GM13976 (cell line): ENCODE measurements around the gene CYP2A13.
"Not testable (repeated sequence)": the region's sequence is repeated elsewhere in the genome, so short reads cannot be mapped to it uniquely, and the experiment has no call there.

ENCODE experiments used
- DNase-seq: peaks from one replicate; pipeline ENCODE4 v3.0.0; 2012; ENCODE audit warnings: low spot score
- in situ Hi-C: fragments of 300-500 bp; cut with MboI; formaldehyde crosslinking; loops from one replicate; pipeline ENCODE4 v1.12.0; 2022; ENCODE audit warnings: low sequenced_read_pairs, mixed read lengths, inconsistent platforms; ENCODE audit not compliant: unreplicated experiment
- TF ChIP-seq, protein P1 (sequence below): IDR thresholded peaks from 2 replicates; pipeline ENCODE4 v1.5.1; 2012; ENCODE audit warnings: borderline replicate concordance, mild to moderate bottlenecking; ENCODE audit not compliant: insufficient read depth; ENCODE audit errors: extremely low read depth, missing control alignments, control extremely low read depth

CYP2A13 gene

DNA sequence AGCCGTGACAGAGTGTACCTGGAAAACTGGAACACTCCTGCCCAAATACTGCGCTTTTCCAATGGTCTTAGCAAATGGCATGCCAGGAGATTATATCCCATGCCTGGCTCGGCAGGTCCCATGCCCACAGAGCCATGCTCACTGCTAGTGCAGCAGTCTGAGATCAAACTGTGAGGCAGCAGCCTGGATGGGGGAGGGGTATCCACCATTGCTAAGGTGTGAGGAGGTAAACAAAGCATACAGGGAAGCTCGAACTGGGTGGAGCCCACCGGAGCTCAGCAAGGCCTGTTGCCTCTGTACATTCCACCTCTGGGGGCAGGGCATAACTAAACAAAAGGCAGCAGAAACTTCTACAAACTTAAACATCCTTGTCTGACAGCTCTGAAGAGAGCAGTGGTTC is 10.5 kb downstream of the CYP2A13 start:
- in situ Hi-C loops, result no loop called here
- no peak for DNase-seq
- TF ChIP-seq, protein P1, sequence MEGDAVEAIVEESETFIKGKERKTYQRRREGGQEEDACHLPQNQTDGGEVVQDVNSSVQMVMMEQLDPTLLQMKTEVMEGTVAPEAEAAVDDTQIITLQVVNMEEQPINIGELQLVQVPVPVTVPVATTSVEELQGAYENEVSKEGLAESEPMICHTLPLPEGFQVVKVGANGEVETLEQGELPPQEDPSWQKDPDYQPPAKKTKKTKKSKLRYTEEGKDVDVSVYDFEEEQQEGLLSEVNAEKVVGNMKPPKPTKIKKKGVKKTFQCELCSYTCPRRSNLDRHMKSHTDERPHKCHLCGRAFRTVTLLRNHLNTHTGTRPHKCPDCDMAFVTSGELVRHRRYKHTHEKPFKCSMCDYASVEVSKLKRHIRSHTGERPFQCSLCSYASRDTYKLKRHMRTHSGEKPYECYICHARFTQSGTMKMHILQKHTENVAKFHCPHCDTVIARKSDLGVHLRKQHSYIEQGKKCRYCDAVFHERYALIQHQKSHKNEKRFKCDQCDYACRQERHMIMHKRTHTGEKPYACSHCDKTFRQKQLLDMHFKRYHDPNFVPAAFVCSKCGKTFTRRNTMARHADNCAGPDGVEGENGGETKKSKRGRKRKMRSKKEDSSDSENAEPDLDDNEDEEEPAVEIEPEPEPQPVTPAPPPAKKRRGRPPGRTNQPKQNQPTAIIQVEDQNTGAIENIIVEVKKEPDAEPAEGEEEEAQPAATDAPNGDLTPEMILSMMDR, result no peak

DNA sequence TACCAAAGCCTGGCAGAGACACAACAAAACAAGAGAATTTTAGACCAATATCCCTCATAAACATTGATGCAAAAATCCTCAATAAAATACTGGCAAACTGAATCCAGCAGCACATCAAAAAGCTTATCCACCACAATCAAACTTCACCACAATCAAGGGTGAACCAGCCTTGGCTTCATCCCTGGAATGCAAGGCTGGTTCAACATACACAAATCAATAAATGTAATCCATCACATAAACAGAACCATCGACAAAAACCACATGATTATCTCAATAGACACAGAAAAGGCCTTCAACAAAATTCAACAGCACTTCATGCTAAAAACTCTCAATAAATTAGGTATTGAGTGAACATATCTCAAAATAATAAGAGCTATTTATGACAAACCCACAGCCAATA is 14.0 kb downstream of the CYP2A13 start:
- DNase-seq, in situ Hi-C loops: not testable (repeated sequence)

DNA sequence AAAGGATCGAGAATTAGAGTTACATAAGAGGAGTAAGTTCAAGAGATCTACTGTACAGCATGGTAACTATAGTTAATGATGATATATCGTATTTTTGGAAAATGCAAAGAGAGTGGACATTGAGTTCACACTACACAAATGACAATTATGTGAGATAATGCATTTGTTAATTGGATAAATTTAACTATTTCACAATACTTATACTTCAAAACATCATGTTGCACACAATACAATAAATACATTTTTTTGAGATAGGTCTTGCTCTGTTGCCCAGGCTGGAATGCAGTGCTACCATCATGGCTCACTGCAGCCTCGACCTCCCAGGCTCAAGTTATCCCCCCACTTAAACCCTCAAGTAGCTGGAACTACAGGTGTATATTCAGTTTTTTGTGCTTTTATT is 17.9 kb downstream of the CYP2A13 start:
- DNase-seq, result no peak
- TF ChIP-seq, protein P1, result no peak
- in situ Hi-C loops, result no loop called here

DNA sequence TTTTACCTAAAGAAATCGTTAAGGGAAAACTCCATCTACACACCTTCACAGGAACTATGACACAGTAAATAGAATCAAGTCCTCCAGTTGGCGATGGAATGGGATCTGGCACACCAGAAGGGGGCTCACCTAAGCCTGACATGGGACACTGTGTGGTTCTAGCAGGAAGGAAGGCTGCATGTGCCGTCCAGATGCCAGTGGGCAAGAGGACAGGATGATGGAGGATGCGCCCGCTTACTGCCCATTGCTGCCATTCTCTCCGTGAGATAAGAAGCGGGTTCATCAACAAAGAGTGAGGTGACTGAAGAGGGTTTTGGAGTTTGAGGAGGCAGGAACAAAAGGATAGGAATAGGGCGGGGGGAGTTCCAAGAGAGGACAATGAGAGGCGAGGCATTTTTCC is 23.0 kb downstream of the CYP2A13 start:
- in situ Hi-C loops, result no loop called here
- TF ChIP-seq, protein P1, result no peak
- no peak for DNase-seq

DNA sequence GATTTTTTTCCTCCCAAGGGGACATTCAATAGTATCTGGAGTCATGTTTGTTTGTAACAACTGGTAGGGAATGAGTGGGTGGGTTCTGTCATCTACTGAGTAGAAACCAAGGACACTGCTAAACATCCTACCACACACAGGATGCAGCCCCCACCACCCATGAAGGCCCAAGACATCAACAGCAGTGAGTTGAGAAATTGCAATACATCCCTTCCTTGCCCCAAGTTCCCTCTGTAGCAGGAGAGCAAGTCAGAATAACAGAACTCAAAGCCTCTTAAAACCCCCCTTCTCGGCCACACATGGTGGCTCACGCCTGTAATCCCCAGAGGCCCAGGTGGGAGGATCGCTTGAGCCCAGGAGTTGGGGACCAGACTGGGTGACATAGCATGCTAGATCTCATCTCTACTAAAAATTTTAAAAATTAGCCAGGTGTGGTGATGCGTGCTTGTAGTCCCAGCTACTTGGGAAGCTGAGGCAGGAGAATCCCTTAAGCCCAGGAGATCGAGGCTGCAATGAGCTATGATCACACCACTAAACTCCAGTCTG is 23.6 kb downstream of the CYP2A13 start:
- in situ Hi-C loops, result no loop called here
- TF ChIP-seq, protein P1, result no peak
- DNase-seq, result no peak

DNA sequence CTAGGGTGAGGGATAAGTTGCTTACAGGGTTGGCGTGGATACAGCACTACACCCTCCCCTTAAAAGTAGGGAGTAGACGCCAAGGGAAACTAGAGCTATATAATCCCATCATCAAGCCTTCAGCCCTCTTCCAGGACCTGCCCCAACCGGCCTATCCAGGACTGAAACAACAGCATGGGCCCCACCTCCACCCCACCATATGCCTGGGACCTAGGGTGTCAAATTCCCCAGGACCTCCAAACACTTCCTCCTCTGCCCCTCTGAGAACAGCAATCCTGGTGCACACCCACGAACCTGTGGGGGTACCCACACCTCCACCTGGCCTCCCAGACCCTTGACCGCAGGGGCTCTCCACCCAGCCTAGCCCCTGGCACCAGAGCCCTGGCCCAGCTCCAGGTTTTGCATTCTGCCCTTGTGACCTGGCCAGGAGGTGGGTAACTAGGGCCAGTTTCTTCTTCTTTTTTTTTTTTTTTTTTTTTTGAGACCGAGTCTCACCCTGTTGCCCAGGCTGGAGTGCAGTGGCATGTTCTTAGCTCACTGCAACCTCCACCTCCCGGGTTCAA is 24.6 kb downstream of the CYP2A13 start:
- DNase-seq, result no peak
- in situ Hi-C loops, result no loop called here
- TF ChIP-seq, protein P1, result no peak

DNA sequence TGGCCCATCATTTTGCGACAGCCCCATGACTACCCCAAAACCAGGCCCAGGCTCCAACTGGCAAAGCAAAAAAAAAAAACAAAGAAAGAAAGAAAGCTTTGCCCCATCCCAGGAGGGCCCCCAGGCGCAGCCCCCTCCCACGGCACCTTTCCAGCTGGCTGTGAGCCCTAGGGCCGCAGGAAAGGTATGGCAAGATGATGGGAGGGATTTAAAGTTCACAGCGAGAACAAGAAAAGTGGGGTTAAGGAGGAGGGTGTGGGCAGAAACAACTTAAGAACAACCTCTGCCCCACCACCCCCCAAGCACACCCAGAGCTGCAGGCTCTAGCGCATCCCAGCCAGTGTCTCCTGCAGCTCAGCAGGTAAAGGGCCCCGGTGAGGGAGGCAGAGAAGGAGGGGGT is 25.9 kb downstream of the CYP2A13 start, which contains the start of gene CYP2F1:
CYP2F1 (plus strand) TSS at position 301 of the 400 bp plus-strand sequence. CDS start 1,757 bp downstream, outside the sequence.
- no peak for DNase-seq
- TF ChIP-seq, protein P1, result no peak
- in situ Hi-C loops, result no loop called here
